HG03039 (cell line): Measurements from ENCODE around the gene THEMIS.
A peak's percentile ranks its signal among the peaks of the same experiment; 100 is the strongest.
"Not testable (repeated sequence)": the region's sequence is repeated elsewhere in the genome, so short reads cannot be mapped to it uniquely, and the experiment has no call there.

Source experiments
- ATAC-seq: cut with Tn5 transposase; IDR thresholded peaks from one replicate; pipeline ENCODE4 v1.9.1; 2021; ENCODE audit warnings: mild to moderate bottlenecking, moderate library complexity; ENCODE audit not compliant: unreplicated experiment

Gene THEMIS

DNA sequence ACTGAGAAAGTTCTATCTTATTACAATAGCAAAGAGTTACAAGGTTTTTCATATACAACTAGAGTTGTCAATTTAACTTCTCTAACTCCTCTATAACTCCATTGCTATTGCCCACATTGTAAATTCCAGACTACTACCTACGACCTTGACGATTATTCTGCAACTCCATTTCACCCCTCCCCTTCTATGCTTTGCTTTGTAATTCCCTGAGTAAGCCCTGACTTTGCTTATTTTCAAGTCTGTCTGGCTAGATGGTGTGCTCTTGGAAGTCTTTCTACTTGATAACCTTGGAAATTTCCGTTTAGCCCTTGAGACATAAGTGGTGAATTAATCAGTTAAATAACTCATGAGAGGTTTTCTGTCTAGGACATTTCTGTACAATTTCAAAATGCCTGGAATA, 162.4 kb downstream of the THEMIS start:
- no peak for ATAC-seq

DNA sequence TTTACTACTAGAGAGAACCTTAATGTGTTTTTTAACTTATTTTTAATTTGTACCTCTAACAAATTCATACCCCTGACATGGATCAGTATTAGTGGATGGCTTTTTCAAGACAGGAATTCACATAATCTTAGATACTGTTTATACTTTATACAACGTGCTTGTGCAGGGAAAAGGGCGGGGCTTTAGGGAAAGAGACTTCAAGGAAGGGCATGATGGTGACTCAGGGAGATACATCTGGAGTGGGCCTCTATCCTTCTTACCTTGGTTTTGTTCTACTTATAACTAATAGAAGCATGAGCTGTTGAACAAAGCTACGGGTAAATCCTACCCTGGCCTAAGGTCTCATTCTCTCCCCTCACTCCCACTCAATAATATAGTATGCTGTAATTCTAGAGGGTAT, 163.1 kb downstream of the THEMIS start:
- ATAC-seq: no peak

DNA sequence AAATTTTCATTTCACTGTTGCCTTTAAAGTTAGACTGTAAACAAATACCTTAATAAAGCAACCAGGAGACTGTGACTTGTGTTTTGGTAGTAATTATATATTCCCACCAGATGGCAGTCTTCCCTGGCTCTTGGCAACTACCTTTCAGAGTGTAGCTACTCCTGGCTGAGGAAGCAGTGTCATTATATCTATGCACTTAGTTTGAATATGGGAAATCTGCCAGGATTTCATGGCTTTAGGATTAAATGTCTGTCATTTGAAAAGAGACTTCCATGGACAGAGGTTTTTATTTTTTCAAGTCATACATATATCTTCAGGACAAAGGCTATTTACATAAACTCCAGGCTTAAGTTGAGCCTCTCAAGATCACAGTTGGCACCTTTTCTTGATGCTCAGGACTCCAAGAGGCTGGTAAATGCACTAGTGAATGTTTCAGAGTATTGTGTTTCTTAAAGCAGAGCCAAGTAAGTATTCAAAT, 163.8 kb downstream of the THEMIS start:
- ATAC-seq: peak; percentile 86

DNA sequence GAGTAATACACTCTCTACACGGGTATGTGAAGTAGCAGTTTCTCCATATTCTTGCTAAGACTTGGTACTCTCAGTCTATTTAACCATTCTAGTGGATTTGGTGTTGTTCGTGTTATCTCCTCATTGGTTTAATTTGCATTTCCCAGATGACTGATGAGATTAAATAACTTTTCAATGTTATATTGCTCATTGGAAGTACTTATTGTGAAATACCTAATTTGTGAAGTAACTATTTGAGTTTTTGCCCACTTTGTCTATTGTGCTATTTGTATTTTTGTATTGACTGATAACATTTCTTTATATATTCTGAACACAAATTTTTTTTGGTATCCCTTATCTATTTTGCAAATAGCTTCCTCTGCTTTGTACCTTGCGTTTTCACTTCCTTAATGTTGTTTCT, 167.9 kb downstream of the THEMIS start:
- ATAC-seq: no peak

DNA sequence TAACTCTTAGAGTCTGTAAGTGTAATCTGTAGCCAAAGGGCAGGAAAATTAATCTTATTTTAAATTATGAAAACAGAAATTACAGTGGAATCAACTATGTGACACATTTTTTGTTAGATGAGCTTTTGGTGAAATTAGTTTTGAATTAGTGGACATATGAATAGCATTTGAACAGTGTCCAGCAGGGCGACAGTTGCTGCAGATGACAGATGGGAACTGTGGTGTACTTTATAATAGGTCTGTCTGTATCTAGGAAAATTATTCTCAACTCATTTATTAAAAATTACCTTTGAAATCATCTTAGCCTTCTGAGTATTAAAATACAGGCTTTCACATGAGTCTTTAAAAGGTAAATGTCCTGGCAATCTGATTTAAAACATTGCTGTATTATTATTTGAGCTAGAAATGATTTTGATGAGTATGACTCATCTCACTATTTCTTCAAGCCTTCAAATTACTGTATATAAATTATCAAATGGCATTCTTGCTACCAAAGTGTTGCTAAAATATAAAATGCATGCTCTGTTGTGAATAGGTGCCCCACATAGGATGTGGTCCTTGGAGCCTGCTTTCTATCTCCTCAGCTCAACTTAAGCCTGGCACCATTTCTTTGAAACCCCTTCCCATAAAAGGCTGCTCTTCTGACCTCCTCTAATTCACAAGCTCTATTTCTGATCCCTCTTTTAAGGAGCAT, 173.5 kb downstream of the THEMIS start:
- ATAC-seq: no peak

DNA sequence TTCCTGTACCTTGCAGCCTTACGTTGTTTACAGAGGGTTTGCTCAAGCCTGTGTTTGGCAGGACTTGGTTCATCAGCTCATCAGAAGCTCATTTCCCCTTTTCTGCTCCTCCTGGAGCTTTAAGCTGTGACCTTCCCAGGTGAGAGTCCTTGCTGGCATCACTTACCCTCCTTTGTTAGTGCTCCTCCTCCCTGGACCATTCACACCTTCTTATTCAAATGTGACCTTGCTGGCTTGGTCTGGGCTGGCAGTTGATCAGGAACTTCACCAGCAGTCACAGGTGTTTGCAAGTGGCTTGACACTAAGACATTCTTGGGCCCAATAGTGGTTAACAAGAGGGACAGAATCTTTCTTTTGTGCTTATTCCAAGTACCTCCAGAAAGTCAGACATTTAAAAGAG, 175.0 kb downstream of the THEMIS start:
- ATAC-seq: no peak

DNA sequence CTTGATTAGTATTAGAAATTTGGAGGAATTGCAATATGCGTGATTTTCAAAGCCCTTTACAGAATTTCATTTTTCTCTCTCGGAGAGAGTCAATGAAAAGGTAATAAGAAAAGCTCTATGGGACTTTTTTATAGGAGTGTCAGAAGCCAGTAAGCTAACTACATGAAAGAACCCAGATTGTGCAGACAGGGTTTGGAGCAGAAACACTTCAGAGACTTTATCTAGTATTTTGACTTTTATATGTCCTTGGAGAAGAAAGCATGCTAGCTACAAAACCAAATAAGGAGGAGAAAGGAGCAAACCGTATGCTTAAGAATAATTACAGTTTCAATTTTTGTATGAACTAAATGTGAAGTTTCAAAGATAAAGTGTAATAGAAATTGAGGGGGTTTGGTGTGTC, 182.2 kb downstream of the THEMIS start:
- ATAC-seq: no peak

DNA sequence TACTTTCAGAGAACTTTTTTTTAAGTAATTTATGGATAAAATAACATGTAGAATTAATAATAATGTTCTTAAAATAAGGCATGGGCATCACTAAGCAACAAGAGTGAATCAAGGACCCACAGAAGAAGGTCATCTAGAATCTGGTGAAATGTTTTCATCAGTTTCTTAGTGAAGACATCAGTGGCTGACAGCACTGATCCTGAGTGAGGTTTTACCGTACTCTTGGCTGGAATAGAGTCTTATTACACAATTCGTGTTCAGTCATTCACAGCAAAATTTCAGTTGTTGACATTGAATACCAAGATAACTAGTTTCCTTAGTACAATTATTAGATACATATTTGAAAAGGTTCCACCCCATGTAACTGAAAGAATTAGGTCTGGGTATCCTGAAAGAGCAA, 183.5 kb downstream of the THEMIS start:
- ATAC-seq: no peak

DNA sequence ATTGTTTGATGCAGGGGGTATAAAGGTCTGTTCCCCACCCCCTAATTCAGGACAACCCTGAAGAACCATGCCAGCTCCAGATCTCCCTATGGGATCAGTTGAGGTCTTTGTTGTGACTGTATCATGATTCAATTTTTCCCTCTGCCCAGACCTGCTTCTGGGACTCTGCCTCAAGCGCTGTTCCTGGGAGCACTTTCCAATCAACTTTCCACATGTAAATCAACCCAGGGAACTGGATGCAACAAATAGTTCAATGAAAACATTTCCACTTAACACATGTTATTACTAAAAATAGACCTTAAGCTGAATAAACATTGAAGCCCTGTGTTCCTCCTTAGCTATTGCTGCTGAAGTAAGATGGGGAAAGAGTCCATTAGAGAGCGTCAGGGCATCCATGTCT, 184.4 kb downstream of the THEMIS start:
- ATAC-seq: no peak

DNA sequence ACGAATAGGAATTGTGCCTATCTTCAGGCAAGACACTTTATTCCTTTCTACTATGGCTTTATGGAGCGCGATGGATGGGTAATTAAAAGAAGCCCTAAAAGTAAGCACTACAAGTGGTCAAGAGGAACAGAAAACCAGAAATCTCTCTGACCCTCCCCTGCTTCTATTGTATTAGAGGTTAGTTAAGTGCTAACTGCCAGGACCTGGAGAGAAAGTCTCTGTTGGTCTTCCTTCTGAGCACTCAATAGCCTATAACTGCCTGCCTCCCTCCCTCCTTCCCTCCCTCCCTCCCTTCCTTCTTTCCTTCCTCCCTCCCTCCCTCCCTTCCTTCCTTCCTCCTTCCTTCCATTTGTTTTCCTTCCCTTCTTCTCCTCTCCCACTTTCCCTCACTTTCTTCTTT, 190.2 kb downstream of the THEMIS start:
- no peak for ATAC-seq

DNA sequence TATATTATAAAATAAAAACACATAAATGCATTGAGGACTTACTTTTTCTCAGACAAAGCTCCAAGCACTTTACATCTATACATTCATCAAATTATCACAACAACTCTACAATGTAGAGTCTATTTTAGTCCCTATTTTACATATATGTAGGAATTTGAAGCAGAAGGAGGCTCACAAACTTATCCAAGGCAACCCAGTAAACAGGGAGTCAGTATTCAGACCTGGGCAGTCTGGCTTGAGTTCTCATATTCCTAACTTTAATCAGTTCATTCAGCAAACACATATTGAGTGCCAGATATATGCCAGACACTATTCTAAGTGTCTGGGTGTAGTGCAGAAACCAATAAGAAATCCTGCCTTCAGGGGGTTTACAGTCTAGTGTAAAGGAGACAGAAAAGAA, 194.6 kb downstream of the THEMIS start:
- ATAC-seq: no peak

DNA sequence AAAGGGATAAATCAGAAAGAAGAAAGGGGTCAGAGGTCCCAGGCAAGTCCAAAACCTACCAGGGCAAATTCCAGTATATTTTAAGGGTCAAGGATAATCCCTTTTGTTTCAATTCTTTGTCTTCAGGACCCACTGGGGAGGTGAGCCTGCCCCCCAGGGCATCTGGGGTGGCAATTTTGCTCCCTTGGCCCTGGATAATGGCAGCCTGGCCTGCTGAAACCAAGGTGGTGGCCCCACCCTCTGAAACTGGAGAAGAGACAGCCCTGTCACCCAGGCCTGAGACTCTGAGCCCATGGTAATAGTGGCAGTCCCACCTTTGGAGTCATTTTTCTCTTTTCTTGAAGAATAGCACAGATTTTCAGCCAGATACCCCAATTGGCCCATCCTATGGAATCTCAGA, 205.8 kb downstream of the THEMIS start:
- no peak for ATAC-seq

DNA sequence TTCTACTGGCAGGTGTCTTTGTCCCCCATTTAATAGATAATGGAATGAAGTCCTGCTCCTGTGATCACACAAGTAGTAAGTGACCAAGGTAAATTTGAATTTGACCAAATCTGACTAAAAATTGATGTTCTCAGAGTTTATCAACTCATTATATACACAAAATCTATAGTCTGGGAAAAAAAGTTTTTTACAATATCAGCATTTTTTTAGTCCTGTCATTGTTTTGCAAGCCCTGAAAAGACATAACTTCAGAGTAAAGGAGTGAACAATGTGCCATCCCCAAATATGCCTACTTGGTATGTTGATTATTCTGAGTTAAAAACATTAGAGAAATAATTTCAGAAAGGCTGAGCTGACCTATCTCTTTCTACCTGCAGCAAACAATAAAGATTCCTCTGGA, 209.7 kb downstream of the THEMIS start:
- ATAC-seq: no peak

DNA sequence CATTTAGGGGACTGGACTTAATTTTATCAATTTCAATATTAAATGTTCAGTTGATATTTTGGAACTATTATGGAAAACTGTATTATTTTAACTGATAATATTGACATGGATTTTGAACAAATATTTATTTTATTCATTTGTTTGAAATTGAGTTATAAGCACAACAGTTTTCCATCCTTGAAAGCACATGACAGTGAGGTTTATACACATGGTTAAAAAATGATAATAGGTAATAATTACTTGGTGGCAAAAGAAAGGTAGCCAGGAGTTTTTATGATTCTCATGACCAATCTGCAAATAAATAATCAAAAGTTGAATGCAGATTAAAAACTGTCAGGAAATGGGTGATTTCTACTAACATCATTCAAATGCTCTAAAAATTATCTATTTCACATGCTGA, 210.3 kb downstream of the THEMIS start:
- no peak for ATAC-seq

DNA sequence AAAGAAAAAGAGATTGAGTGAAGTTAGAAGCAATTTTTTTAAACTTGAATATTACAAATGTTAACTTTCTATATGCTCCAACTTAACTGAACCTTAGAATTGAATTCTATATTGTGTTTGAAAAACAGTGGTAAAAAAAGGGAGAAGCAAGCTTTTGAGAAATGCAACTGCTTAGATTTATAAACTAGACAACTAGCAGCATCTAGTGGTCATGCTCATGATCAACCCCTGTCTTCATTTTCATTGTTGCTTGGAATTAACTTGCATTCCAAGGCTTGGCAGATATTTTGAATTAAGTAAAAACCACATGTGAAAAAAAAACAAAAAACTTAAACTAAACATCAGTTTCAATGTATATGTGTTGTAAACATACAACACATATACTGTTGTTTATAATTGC, 210.8 kb downstream of the THEMIS start:
- no peak for ATAC-seq

DNA sequence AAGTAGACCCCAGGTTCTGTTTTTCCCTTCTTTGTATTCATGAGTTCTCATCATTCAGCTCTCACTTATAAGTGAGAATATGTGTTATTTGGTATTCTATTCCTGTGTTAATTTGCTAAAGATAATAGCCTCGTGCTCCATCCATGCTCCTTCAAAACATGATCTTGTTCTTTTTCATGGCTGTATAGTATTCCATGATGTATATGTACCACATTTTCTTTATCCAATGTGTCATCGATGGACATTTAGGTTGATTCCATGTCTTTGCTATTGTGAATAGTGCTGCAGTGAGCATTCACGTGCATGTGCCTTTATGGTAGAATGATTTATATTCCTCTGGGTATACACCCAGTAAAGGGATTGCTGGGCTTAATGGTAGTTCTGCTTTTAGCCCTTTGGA, 213.4 kb downstream of the THEMIS start:
- not testable (repeated sequence) for ATAC-seq

DNA sequence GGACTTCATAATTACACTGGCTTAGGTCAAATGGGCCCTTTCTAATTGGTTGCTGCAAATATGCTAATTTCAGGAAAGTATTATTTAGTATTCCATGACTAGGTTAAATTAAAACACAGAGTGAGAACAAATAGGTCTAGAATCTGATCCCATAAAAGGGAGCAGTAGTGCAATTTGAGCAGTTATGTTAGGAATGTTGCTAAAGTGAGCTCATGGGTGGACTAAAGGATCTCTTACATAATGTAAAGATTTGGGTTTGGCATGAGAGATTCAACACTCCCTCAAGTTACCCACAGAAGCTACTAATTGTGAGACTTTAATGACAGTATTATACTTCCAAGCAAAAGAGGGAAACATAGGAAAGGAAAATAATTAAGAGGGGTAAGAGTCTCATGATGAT, 214.8 kb downstream of the THEMIS start:
- ATAC-seq: no peak

DNA sequence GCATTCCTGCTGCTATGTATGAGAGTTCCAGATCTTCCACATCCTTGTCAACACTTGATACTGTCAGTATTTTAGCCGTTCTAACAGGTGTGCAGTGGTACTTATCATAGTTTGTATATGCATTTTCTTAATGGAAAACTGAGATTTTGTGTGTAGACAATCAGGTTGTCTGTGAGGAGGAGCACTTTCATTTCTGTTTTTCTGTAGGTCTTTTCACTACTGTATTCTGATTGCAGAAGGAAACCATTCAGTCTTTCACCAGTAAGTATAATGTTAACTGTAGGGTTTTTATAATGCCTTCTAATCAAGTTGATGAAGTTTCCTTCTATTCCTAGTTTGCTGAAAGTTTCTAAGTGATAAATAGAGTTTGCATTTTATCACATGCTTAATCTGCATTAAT, 216.4 kb downstream of the THEMIS start:
- no peak for ATAC-seq
